Body of pancreas (tissue), 4 donors: ENCODE data around the gene DCDC2. TPM values are rescaled to one million over a fixed set of nuclear protein-coding genes. Genes with fewer than 3 reads are reported as not detected.
A peak's percentile ranks its signal among the peaks of the same experiment; 100 is the strongest.

ENCODE experiments used
- ATAC-seq: fragments of 150-250 bp; one replicate; pipeline ENCODE4 v1.9.1; 2016
- DNase-seq, 4 donors: peaks; one replicate each; pipeline ENCODE4 v3.0.0-alpha.2; 2019
- H3K27ac ChIP-seq, 4 donors: fragments of 200-600 bp; sonication (generic); 1 replicate in 3 of 4; 2 replicates in 1 of 4; pipeline versions ENCODE4 v1.5.1 to v1.6.1; 2016 to 2019; ENCODE audit warnings: mild to moderate bottlenecking in 1 of 4, mixed read lengths in 1 of 4, moderate library complexity in 1 of 4
- H3K27me3 ChIP-seq, 2 donors: fragments of 200-600 bp; sonication (generic); one replicate each; pipeline ENCODE4 v1.6.0; 2016; ENCODE audit warnings: mild to moderate bottlenecking in 1 of 2
- H3K36me3 ChIP-seq, 2 donors: fragments of 200-600 bp; sonication (generic); replicated peaks in 1 of 2; 2 replicates each; pipeline ENCODE4 v1.5.1; 2016; ENCODE audit warnings: low read depth in 2 of 2; ENCODE audit not compliant: insufficient read depth in 1 of 2
- H3K4me1 ChIP-seq: fragments of 200-600 bp; sonication (generic); one replicate; pipeline ENCODE4 v1.6.0; 2016
- H3K4me3 ChIP-seq, 2 donors: fragments of 200-600 bp; sonication (generic); 1 replicate in 1 of 2; 2 replicates in 1 of 2; pipeline ENCODE4 v1.5.1; 2016 to 2019
- H3K9me3 ChIP-seq, 3 donors: fragments of 200-600 bp; sonication (generic); 1 replicate in 2 of 3; 2 replicates in 1 of 3; pipeline ENCODE4 v1.5.1; 2016
- POLR2A ChIP-seq, 3 donors: fragments of 450-650 bp; IDR thresholded peaks; one replicate each; pipeline ENCODE4 v1.6.1; 2016; ENCODE audit warnings: antibody characterized with exemption in 3 of 3, mild to moderate bottlenecking in 2 of 3
- WGBS, 2 donors: methylation state at CpG; one replicate each; pipeline ENCODE4 v1.1.5; 2017; 5-methylcytosine and 5-hydroxymethylcytosine counted together
- intact Hi-C: fragments of 100-400 bp; cut with DNase I; formaldehyde crosslinking; loops from one replicate; pipeline ENCODE4 v1.15.1; 2023
- total RNA-seq, 2 donors: library from RNA; depleted of rRNA; stranded (reverse); fragments of >200 nt; gene quantifications; one replicate each; pipeline ENCODE4 v1.1.0, GENCODE V29; 2016
- TF ChIP-seq, protein P1 (sequence below), 7 experiments: fragments of 450-650 bp in 4 of 7; fragments of 200-600 bp in 3 of 7; sonication (generic) in 3 of 7; IDR thresholded peaks; one replicate each; pipeline ENCODE4 v1.5.1; 2016 to 2019; ENCODE audit warnings: antibody characterized with exemption in 7 of 7

Gene DCDC2
- total RNA-seq = 10 to 100 TPM; 20.8 to 37.4 TPM

DNA sequence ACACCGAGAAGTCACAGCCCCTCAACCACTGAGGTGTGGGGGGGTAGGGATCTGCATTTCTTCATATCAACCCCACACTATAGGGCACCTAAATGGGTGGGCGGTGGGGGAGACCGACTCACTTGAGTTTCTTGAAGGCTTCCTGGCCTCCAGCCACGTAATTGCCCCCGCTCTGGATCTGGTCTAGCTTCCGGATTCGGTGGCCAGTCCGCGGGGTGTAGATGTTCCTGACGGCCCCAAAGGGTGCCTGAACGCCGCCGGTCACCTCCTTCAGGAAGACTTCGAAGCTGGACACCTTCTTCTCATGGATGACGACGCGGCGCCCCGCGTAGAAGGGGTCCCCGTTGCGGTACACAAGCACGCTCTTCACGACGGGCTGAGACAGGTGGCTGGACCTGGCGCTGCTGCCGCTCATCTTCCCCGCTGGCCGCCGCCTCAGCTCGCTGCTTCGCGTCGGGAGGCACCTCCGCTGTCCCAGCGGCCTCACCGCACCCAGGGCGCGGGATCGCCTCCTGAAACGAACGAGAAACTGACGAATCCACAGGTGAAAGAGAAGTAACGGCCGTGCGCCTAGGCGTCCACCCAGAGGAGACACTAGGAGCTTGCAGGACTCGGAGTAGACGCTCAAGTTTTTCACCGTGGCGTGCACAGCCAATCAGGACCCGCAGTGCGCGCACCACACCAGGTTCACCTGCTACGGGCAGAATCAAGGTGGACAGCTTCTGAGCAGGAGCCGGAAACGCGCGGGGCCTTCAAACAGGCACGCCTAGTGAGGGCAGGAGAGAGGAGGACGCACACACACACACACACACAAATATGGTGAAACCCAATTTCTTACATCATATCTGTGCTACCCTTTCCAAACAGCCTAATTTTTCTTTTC, at the start of gene DCDC2:
Gene DCDC2 (minus strand): TSS at position 724 of the 883 bp plus-strand sequence. CDS start 309 bp downstream, at position 415.
- 1% methylated on average over 18 to 60 of the region's 61 CpGs for WGBS, 2 donors
- Histone ChIP-seq H3K36me3 (no peaks in the 10 kb centered on the region), H3K9me3 (no peaks in the 10 kb centered on the region), H3K4me1 (peaks cover 5% of the 10 kb centered on the region), H3K27ac (peak within 1 kb of the TSS; percentile 77 to 92 (median 88)), H3K4me3 (peak within 1 kb of the TSS; percentile 51 to 59), H3K27me3 (no peaks in the 10 kb centered on the region)
- DNase-seq (peak; percentile 94 to 97 (median 96)), ATAC-seq (peak; percentile 84)
- intact Hi-C loops = no loop called here
- TF ChIP-seq, protein P1, sequence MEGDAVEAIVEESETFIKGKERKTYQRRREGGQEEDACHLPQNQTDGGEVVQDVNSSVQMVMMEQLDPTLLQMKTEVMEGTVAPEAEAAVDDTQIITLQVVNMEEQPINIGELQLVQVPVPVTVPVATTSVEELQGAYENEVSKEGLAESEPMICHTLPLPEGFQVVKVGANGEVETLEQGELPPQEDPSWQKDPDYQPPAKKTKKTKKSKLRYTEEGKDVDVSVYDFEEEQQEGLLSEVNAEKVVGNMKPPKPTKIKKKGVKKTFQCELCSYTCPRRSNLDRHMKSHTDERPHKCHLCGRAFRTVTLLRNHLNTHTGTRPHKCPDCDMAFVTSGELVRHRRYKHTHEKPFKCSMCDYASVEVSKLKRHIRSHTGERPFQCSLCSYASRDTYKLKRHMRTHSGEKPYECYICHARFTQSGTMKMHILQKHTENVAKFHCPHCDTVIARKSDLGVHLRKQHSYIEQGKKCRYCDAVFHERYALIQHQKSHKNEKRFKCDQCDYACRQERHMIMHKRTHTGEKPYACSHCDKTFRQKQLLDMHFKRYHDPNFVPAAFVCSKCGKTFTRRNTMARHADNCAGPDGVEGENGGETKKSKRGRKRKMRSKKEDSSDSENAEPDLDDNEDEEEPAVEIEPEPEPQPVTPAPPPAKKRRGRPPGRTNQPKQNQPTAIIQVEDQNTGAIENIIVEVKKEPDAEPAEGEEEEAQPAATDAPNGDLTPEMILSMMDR (IDR thresholded peaks at IDR 0.05) = peak in 4 of 7 experiments; percentile 21 to 24 (median 23)
- TF ChIP-seq POLR2A (IDR thresholded peaks at IDR 0.05) = peak; percentile 62 to 93 (median 89)

DNA sequence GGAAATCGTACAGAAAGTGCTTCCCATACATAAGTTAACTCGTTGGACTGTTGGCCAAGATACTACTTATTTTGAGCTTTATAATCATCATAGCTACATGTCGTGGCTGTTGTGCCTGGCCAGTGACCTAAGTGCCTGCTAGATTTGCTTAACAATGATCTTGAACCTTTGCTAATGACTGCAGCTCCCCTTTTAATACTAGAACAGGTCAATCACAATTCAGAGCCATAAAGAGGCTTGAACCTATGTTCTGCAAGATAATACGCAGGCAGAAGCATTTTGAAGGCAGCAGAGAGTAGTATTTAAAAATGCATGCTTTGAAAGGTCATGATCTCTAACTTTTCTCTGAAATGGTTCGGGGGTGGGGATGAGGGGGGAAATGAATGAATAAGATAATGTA, 47.4 kb upstream of the DCDC2 start:
- 81 to 86% methylated on average over 5 of the region's 5 CpGs for WGBS, 2 donors
- ATAC-seq (no peak), DNase-seq (no peak)
- Histone ChIP-seq H3K4me3 (no peak overlapping the region), H3K36me3 (peaks cover 0 to 3% of the 10 kb centered on the region in 2 donors), H3K27me3 (no peaks in the 10 kb centered on the region), H3K9me3 (no peaks in the 10 kb centered on the region), H3K27ac (no peak overlapping the region), H3K4me1 (peaks cover 11% of the 10 kb centered on the region)
- TF ChIP-seq, protein P1 (IDR thresholded peaks at IDR 0.05) = no peak
- no peak for TF ChIP-seq POLR2A (IDR thresholded peaks at IDR 0.05)
- intact Hi-C loops = no loop called here

DNA sequence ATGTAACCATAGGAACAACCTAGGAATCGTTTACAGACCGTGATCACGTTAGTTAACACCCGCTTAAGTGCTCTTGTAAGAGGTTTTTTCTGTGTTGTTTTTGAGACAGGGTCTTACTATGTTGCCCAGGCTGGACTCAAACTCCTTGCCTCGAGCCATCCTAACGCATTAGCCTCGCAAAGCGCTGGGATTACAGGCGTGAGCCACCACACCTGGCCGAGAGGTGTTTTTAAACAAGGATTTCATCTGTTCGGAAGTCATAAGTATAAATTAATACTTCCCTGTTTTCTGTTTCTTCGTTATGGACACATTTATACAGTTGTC, 45.6 kb upstream of the DCDC2 start:
- H3K36me3 ChIP-seq = no peaks in the 10 kb centered on the region
- H3K27ac ChIP-seq = peak overlapping the region in 3 of 4 donors; percentile 71 to 84 (median 76)
- H3K27me3 ChIP-seq = no peaks in the 10 kb centered on the region
- TF ChIP-seq POLR2A (IDR thresholded peaks at IDR 0.05) = no peak
- TF ChIP-seq, protein P1 (IDR thresholded peaks at IDR 0.05) = no peak
- WGBS, 2 donors = 1 to 2% methylated on average over 12 of the region's 12 CpGs
- H3K4me1 ChIP-seq = peaks cover 11% of the 10 kb centered on the region
- no peaks in the 10 kb centered on the region for H3K9me3 ChIP-seq
- ATAC-seq = no peak
- H3K4me3 ChIP-seq = peak overlapping the region; percentile 54 to 100
- intact Hi-C loops = no loop called here
- DNase-seq = no peak

DNA sequence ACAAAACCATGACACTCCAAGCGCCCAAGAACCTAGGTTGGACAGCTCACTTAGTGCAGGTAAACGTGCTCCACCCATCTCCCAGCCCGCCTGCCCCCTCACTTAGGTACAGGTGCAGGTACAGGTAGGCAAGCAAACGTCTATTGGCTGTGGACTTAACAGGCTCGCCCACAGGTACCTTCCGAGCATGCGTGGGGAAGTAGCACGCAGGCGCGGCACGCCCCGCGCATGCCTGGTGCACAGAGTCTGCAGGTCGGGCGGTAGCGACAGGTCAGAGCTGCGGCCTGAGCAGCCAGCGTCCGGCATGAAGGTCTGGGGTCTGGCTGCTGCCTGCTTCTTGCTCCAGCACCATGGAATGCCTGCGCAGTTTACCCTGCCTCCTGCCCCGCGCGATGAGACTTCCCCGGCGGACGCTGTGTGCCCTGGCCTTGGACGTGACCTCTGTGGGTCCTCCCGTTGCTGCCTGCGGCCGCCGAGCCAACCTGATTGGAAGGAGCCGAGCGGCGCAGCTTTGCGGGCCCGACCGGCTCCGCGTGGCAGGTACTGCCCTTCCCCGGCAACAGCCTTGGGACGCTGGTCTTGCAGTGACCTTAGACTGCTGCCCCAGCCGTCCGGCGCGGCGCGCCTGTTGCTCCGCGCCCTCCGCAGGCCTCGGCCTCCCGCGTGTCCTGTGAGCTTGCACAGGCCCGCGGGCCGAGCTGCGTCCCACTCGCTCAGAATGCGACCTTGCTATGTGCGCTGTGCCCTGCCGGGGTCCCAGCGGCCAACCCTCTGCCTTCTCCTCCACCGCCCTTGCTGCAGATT, 45.0 kb upstream of the DCDC2 start, which contains the start of gene MRS2:
Gene MRS2 (plus strand): TSS at position 240 of the 804 bp plus-strand sequence. CDS start 111 bp downstream, at position 351.
- DNase-seq (peak; percentile 92 to 96 (median 96)), ATAC-seq (peak; percentile 99)
- 0 to 1% methylated on average over 16 to 63 of the region's 63 CpGs for WGBS, 2 donors
- peak; percentile 58 to 91 (median 89) for TF ChIP-seq POLR2A (IDR thresholded peaks at IDR 0.05)
- TF ChIP-seq, protein P1 (IDR thresholded peaks at IDR 0.05) = no peak
- H3K4me1 ChIP-seq = peaks cover 11% of the 10 kb centered on the region
- H3K4me3 ChIP-seq = peak within 1 kb of the TSS; percentile 54 to 100
- intact Hi-C loops = no loop called here
- peak within 1 kb of the TSS; percentile 40 to 84 (median 74) for H3K27ac ChIP-seq
- no peaks in the 10 kb centered on the region for H3K27me3 ChIP-seq
- H3K36me3 ChIP-seq = no peaks in the 10 kb centered on the region
- H3K9me3 ChIP-seq = no peaks in the 10 kb centered on the region
